OCI-LY1 (cell line): Measurements from ENCODE around the gene SUCO.
"Not testable (repeated sequence)": the region's sequence is repeated elsewhere in the genome, so short reads cannot be mapped to it uniquely, and the experiment has no call there.

Source experiments
- H2AFZ ChIP-seq: fragments of 200-600 bp; sonication (generic), shearing (Covaris generic); 2 replicates; pipeline ENCODE4 v1.6.0; 2014; ENCODE audit warnings: antibody characterized with exemption, mild to moderate bottlenecking, low read length
- H3F3A ChIP-seq: fragments of 200-600 bp; sonication (generic), shearing (Covaris generic); 2 replicates; pipeline ENCODE4 v1.6.0; 2014; ENCODE audit warnings: mild to moderate bottlenecking, antibody characterized with exemption, low read length, moderate library complexity; ENCODE audit not compliant: insufficient read depth
- H3K27ac ChIP-seq: fragments of 200-600 bp; sonication (generic); 2 replicates; pipeline ENCODE4 v1.5.1; 2014; ENCODE audit warnings: low read length, mixed run types, mild to moderate bottlenecking, low read depth; ENCODE audit not compliant: poor library complexity, severe bottlenecking
- H3K27me3 ChIP-seq: fragments of 200-600 bp; sonication (generic); 2 replicates; pipeline ENCODE4 v1.6.0; 2014; ENCODE audit warnings: antibody characterized with exemption, mild to moderate bottlenecking, low read length, moderate library complexity; ENCODE audit not compliant: insufficient read depth
- H3K36me3 ChIP-seq: fragments of 200-600 bp; sonication (generic); 2 replicates; pipeline ENCODE4 v1.6.1; 2014; ENCODE audit warnings: mild to moderate bottlenecking, antibody characterized with exemption, low read length, moderate library complexity, mixed read lengths; ENCODE audit not compliant: insufficient read depth
- H3K4me1 ChIP-seq: fragments of 200-600 bp; sonication (generic); 2 replicates; pipeline ENCODE4 v1.5.1; 2014; ENCODE audit warnings: mild to moderate bottlenecking, low read length, moderate library complexity; ENCODE audit not compliant: insufficient read depth, severe bottlenecking
- H3K4me2 ChIP-seq: fragments of 200-600 bp; sonication (generic), shearing (Covaris generic); 2 replicates; pipeline ENCODE4 v1.6.1; 2014; ENCODE audit warnings: low read length
- H3K4me3 ChIP-seq: fragments of 200-600 bp; sonication (generic); 2 replicates; pipeline ENCODE4 v1.5.1; 2014; ENCODE audit warnings: low read length, low read depth, mild to moderate bottlenecking, mixed read lengths; ENCODE audit not compliant: poor library complexity, severe bottlenecking
- H3K79me2 ChIP-seq: fragments of 200-600 bp; shearing (Covaris generic); 2 replicates; pipeline ENCODE4 v1.6.1; 2016; ENCODE audit warnings: mixed run types, low read length, mixed read lengths; ENCODE audit not compliant: insufficient read depth
- H3K9ac ChIP-seq: fragments of 200-600 bp; sonication (generic), shearing (Covaris generic); 2 replicates; pipeline ENCODE4 v1.6.1; 2014; ENCODE audit warnings: mild to moderate bottlenecking, low read length, mixed read lengths
- H3K9me2 ChIP-seq: fragments of 200-600 bp; sonication (generic), shearing (Covaris generic); 2 replicates; pipeline ENCODE4 v1.6.1; 2014; ENCODE audit warnings: low read depth, mild to moderate bottlenecking, low read length, mixed read lengths
- H3K9me3 ChIP-seq: fragments of 200-600 bp; shearing (Covaris generic); 2 replicates; pipeline ENCODE4 v1.6.1; 2014; ENCODE audit warnings: low read length, mixed read lengths
- H4K20me1 ChIP-seq: fragments of 200-600 bp; sonication (generic), shearing (Covaris generic); 2 replicates; pipeline ENCODE4 v1.6.0; 2016; ENCODE audit warnings: mild to moderate bottlenecking, low read length; ENCODE audit not compliant: insufficient read depth
- EZH2 ChIP-seq: fragments of 200-600 bp; sonication (generic), shearing (Covaris generic); IDR thresholded peaks from 2 replicates; pipeline ENCODE4 v1.8.0; 2017; ENCODE audit warnings: borderline replicate concordance, mixed run types, mild to moderate bottlenecking, antibody characterized with exemption, low read length, moderate library complexity, mixed read lengths
- TF ChIP-seq, protein P1 (sequence below): fragments of 200-600 bp; sonication (generic), shearing (Covaris generic); IDR thresholded peaks from 2 replicates; pipeline ENCODE4 v1.5.1; 2017; ENCODE audit warnings: mild to moderate bottlenecking, antibody characterized with exemption, low read length, moderate library complexity, mixed read lengths

SUCO gene

GRCh38 chr1:172585861-172586260 lies 52.9 kb downstream of the SUCO start:
- Histone ChIP-seq H3K36me3 (peaks cover 46% of the 10 kb centered on the region), H4K20me1 (no peaks in the 10 kb centered on the region), H3K4me3 (no peak overlapping the region), H2AFZ (no peak overlapping the region), H3K27me3 (no peaks in the 10 kb centered on the region), H3K4me1 (no peaks in the 10 kb centered on the region), H3K9me3 (0 out of 2 replicates have a peak, but pooled peaks cover 1% of the 10 kb centered on the region), H3F3A (no peaks in the 10 kb centered on the region), H3K79me2 (no peaks in the 10 kb centered on the region), H3K27ac (no peak overlapping the region), H3K9ac (no peak overlapping the region), H3K4me2 (no peak overlapping the region), H3K9me2 (no peaks in the 10 kb centered on the region)
- no peak for TF ChIP-seq EZH2
- TF ChIP-seq, protein P1, sequence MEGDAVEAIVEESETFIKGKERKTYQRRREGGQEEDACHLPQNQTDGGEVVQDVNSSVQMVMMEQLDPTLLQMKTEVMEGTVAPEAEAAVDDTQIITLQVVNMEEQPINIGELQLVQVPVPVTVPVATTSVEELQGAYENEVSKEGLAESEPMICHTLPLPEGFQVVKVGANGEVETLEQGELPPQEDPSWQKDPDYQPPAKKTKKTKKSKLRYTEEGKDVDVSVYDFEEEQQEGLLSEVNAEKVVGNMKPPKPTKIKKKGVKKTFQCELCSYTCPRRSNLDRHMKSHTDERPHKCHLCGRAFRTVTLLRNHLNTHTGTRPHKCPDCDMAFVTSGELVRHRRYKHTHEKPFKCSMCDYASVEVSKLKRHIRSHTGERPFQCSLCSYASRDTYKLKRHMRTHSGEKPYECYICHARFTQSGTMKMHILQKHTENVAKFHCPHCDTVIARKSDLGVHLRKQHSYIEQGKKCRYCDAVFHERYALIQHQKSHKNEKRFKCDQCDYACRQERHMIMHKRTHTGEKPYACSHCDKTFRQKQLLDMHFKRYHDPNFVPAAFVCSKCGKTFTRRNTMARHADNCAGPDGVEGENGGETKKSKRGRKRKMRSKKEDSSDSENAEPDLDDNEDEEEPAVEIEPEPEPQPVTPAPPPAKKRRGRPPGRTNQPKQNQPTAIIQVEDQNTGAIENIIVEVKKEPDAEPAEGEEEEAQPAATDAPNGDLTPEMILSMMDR, result no peak

- Histone ChIP-seq H3K4me2 (no peak overlapping the region), H3K4me3 (no peak overlapping the region), H4K20me1 (no peaks in the 10 kb centered on the region), H3K27me3 (no peaks in the 10 kb centered on the region), H3K4me1 (no peaks in the 10 kb centered on the region), H3K36me3 (peaks cover 42% of the 10 kb centered on the region), H3K27ac (no peak overlapping the region), H3K79me2 (no peaks in the 10 kb centered on the region), H3K9me3 (0 out of 2 replicates have a peak, but pooled peaks cover 3% of the 10 kb centered on the region), H2AFZ (no peak overlapping the region), H3K9ac (no peak overlapping the region), H3F3A (no peaks in the 10 kb centered on the region), H3K9me2 (no peaks in the 10 kb centered on the region)
- TF ChIP-seq, protein P1, result no peak
- TF ChIP-seq EZH2, result no peak
These were observed 55.6 kb downstream of the SUCO start for GRCh38 chr1:172588296-172589291.

DNA sequence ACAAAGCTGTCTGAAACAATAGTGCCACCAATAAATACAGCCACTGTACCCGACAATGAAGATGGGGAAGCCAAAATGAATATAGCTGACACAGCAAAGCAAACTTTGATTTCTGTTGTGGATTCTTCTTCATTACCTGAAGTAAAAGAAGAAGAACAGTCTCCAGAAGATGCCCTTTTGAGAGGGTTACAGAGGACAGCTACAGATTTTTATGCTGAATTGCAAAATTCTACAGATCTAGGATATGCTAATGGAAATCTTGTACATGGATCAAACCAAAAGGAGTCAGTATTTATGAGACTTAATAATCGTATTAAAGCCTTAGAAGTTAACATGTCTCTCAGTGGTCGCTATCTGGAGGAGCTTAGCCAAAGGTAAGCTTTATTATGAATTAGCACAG lies 56.6 kb downstream of the SUCO start:
- TF ChIP-seq, protein P1, result no peak
- TF ChIP-seq EZH2, result no peak

GRCh38 chr1:172591429-172591828 lies 58.5 kb downstream of the SUCO start:
- not testable (repeated sequence) for H3K4me3 ChIP-seq, H3K79me2 ChIP-seq, H3K9ac ChIP-seq, H3K27me3 ChIP-seq, H3K9me3 ChIP-seq, H4K20me1 ChIP-seq, H2AFZ ChIP-seq, H3F3A ChIP-seq, H3K4me1 ChIP-seq, H3K27ac ChIP-seq, H3K4me2 ChIP-seq, H3K9me2 ChIP-seq
- peaks cover 37% of the 10 kb centered on the region for H3K36me3 ChIP-seq

More for the DNA sequence above, 56.6 kb downstream of the SUCO start:
- Histone ChIP-seq H3F3A (no peaks in the 10 kb centered on the region), H3K4me3 (no peak overlapping the region), H2AFZ (no peak overlapping the region), H3K4me2 (no peak overlapping the region), H3K27me3 (no peaks in the 10 kb centered on the region), H3K27ac (no peak overlapping the region), H3K79me2 (no peaks in the 10 kb centered on the region), H4K20me1 (no peaks in the 10 kb centered on the region), H3K4me1 (no peaks in the 10 kb centered on the region), H3K9me2 (no peaks in the 10 kb centered on the region), H3K36me3 (peaks cover 37% of the 10 kb centered on the region), H3K9me3 (0 out of 2 replicates have a peak, but pooled peaks cover 3% of the 10 kb centered on the region), H3K9ac (no peak overlapping the region)

DNA sequence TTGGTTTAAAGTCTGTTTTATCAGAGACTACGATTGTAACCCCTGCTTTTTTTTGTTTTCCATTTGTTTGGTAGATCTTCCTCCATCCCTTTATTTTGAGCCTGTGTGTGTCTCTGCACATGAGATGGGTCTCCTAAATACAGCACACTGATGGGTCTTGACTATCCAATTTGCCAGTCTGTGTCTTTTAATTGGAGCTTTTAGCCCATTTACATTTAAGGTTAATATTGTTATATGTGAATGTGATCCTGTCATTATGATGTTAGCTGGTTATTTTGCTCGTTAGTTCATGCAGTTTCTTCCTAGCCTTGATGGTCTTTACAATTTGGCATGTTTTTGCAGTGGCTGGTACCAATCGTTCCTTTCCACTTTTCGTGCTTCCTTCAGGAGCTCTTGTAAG lies 62.1 kb downstream of the SUCO start:
- H3K79me2 ChIP-seq, H3K4me2 ChIP-seq, H3F3A ChIP-seq, H3K4me1 ChIP-seq, H4K20me1 ChIP-seq, H3K4me3 ChIP-seq, H3K27me3 ChIP-seq, H2AFZ ChIP-seq, H3K9me2 ChIP-seq, H3K27ac ChIP-seq, H3K9ac ChIP-seq, H3K9me3 ChIP-seq: not testable (repeated sequence)
- H3K36me3 ChIP-seq, result peaks cover 31% of the 10 kb centered on the region
